HepG2 (cell line): Measurements from ENCODE around the gene MAPK12. TPM values are rescaled to one million over a fixed set of nuclear protein-coding genes. Genes with fewer than 3 reads are reported as not detected.

Source experiments
- ATAC-seq: fragments of 200-7000 bp; cut with Tn5 transposase; 3 replicates; pipeline ENCODE4 v1.9.1; 2020; ENCODE audit warnings: mild to moderate bottlenecking, moderate library complexity
- BruUV-seq: library from RNA; stranded (reverse); fragments of 400-500 nt; replicated peaks from 2 replicates; lab custom pipeline; 2021; lab: Mats Ljungman, UMichigan
- CTCF ChIA-PET: fragments of 300-600 bp; formaldehyde crosslinking; extraction: SDS; loops from one replicate; lab custom pipeline; 2021; ENCODE audit warnings: low total read pairs, inconsistent platforms, low intra/inter-chr PET ratio; lab: Yijun Ruan, JAX
- POLR2A ChIA-PET: fragments of 350-600 bp; sonication (Branson Sonifier 250); formaldehyde crosslinking; loops from one replicate; lab custom pipeline; 2020; ENCODE audit warnings: antibody characterized with exemption, inconsistent platforms; lab: Yijun Ruan, JAX
- DNase-seq: peaks from one replicate; pipeline ENCODE4 v3.0.0-alpha.2; 2015; ENCODE audit warnings: low spot score
- FAIRE-seq: peaks from 3 replicates; lab custom pipeline; 2011; peaks lifted over from hg19 to GRCh38; lab: Jason Lieb, UNC
- H2AFZ ChIP-seq: one replicate; pipeline ENCODE4 v1.6.1; 2011; ENCODE audit warnings: low read length, inconsistent platforms
- H3K27ac ChIP-seq: fragments of 300-600 bp; 3 replicates; pipeline ENCODE4 v1.8.0; 2011; ENCODE audit warnings: mixed run types, mild to moderate bottlenecking, mixed read lengths, low read length, inconsistent platforms; ENCODE audit not compliant: insufficient read depth; ENCODE audit errors: extremely low read length
- H3K27me3 ChIP-seq, 2 experiments: fragments of 200-600 bp in 1 of 2; 2 replicates in 1 of 2; 3 replicates in 1 of 2; pipeline versions ENCODE4 v1.6.0 to v1.8.0; 2011; ENCODE audit warnings: low read length in 2 of 2, mild to moderate bottlenecking in 2 of 2, moderate library complexity in 2 of 2, inconsistent platforms in 1 of 2; ENCODE audit not compliant: insufficient read depth in 2 of 2, control insufficient read depth in 1 of 2
- H3K36me3 ChIP-seq, 2 experiments: fragments of 200-600 bp in 1 of 2; replicated peaks in 1 of 2; 2 replicates in 1 of 2; 3 replicates in 1 of 2; pipeline versions ENCODE4 v1.5.1 to v1.8.0; 2011; ENCODE audit warnings: low read length in 2 of 2, inconsistent platforms in 1 of 2; ENCODE audit not compliant: insufficient read depth in 2 of 2, control insufficient read depth in 1 of 2
- H3K4me1 ChIP-seq: 2 replicates; pipeline ENCODE4 v1.5.1; 2012; ENCODE audit warnings: low read length, inconsistent platforms; ENCODE audit not compliant: insufficient read depth
- H3K4me2 ChIP-seq: 2 replicates; pipeline ENCODE4 v1.6.0; 2011; ENCODE audit warnings: low read depth, low read length, inconsistent platforms
- H3K4me3 ChIP-seq, 3 experiments: fragments of 200-600 bp in 1 of 3; sonication (generic), shearing (Covaris generic) in 1 of 3; replicated peaks in 1 of 3; 2 replicates each; pipeline ENCODE4 v1.5.1; 2011 to 2016; ENCODE audit warnings: low read length in 3 of 3, inconsistent platforms in 2 of 3, low read depth in 2 of 3, mild to moderate bottlenecking in 2 of 3, control low read depth in 1 of 3, mixed read lengths in 1 of 3; ENCODE audit not compliant: insufficient read depth in 1 of 3
- H3K79me2 ChIP-seq: one replicate; pipeline ENCODE4 v1.6.1; 2011; ENCODE audit warnings: low read length, inconsistent platforms; ENCODE audit not compliant: insufficient read depth
- H3K9ac ChIP-seq: 2 replicates; pipeline ENCODE4 v1.6.0; 2011; ENCODE audit warnings: mild to moderate bottlenecking, low read depth, low read length, inconsistent platforms; ENCODE audit not compliant: insufficient read depth
- H3K9me3 ChIP-seq: 2 replicates; pipeline ENCODE4 v1.5.1; 2012; ENCODE audit warnings: mild to moderate bottlenecking, low read length
- H4K20me1 ChIP-seq: 2 replicates; pipeline ENCODE4 v1.6.0; 2011; ENCODE audit warnings: inconsistent platforms, mild to moderate bottlenecking, low read length, moderate library complexity; ENCODE audit not compliant: insufficient read depth
- AGO2 ChIP-seq: fragments of 200-400 bp; formaldehyde crosslinking; optimal IDR thresholded peaks from 2 replicates; pipeline ENCODE3; 2017; ENCODE audit warnings: mild to moderate bottlenecking, low read depth, low read length, moderate library complexity
- AKAP8 ChIP-seq: sonication (generic); formaldehyde crosslinking; IDR thresholded peaks from 2 replicates; pipeline ENCODE4 v1.5.1; 2020; ENCODE audit warnings: mild to moderate bottlenecking, missing genetic modification reagents
- CBFB ChIP-seq: sonication (generic); formaldehyde crosslinking; IDR thresholded peaks from 2 replicates; pipeline ENCODE4 v1.4.0; 2020; ENCODE audit warnings: missing genetic modification reagents
- CBX2 ChIP-seq, 2 experiments: fragments of 200-600 bp in 1 of 2; sonication (generic); formaldehyde crosslinking in 1 of 2; IDR thresholded peaks; 2 replicates each; pipeline versions ENCODE4 v1.7.0 to v1.8.1; 2018 to 2022; ENCODE audit warnings: low read depth in 2 of 2, low read length in 1 of 2, mild to moderate bottlenecking in 1 of 2, missing genetic modification reagents in 1 of 2
- POLR2A ChIP-seq, 2 experiments: IDR thresholded peaks; 2 replicates each; pipeline ENCODE4 v1.6.1; 2011; ENCODE audit warnings: low read depth in 2 of 2, low read length in 2 of 2, mild to moderate bottlenecking in 1 of 2, moderate library complexity in 1 of 2; ENCODE audit not compliant: insufficient read depth in 1 of 2
- RBFOX2 ChIP-seq: fragments of 200-400 bp; formaldehyde crosslinking; IDR thresholded peaks from 2 replicates; pipeline ENCODE4 v1.6.1; 2017; ENCODE audit warnings: low read depth, mild to moderate bottlenecking, low read length
- SMC3 ChIP-seq: IDR thresholded peaks from 2 replicates; pipeline ENCODE4 v1.6.1; 2011; ENCODE audit warnings: low read length, improper control_type of control experiment
- STAG1 ChIP-seq: sonication (generic); formaldehyde crosslinking; IDR thresholded peaks from 2 replicates; pipeline ENCODE4 v1.4.0; 2020; ENCODE audit warnings: missing genetic modification reagents
- ZNF331 ChIP-seq: sonication (generic); formaldehyde crosslinking; IDR thresholded peaks from 2 replicates; pipeline ENCODE4 v1.4.0; 2020; ENCODE audit warnings: missing genetic modification reagents
- whole genome bisulfite sequencing: methylation state at CpG from one replicate; pipeline ENCODE4 v1.1.6; 2017; ENCODE audit warnings: low lambda C conversion rate; 5-methylcytosine and 5-hydroxymethylcytosine counted together
- in situ Hi-C: cut with HindIII; loops from 2 replicates; pipeline ENCODE4 v1.10.0; 2017; ENCODE audit warnings: low pct_unique_long_range_greater_than_20kb; ENCODE audit not compliant: extremely low pct_ligation_motif_present
- intact Hi-C: fragments of 100-400 bp; cut with micrococcal nuclease; formaldehyde crosslinking; loops from one replicate; pipeline ENCODE4 v1.10.0; 2022; ENCODE audit not compliant: unreplicated experiment
- polyA plus RNA-seq, 8 experiments: library from polyadenylated mRNA; depleted of rRNA in 3 of 8; stranded (reverse) in 7 of 8; unstranded in 1 of 8; fragments of >200 nt; fragmentation: Illumina TruSeq in 4 of 8; extraction: Trizol in 4 of 8; gene quantifications; 2 replicates each; pipeline versions ENCODE4 v1.2.1 to v1.2.3, GENCODE V29; 2011 to 2016; ENCODE audit warnings: low read depth in 4 of 8, missing spikeins in 1 of 8, mixed read lengths in 1 of 8; ENCODE audit not compliant: insufficient read depth in 1 of 8
- total RNA-seq, 5 experiments: library from RNA; depleted of rRNA; stranded (reverse); fragments of >200 nt; fragmentation: Illumina TruSeq; extraction: Trizol; gene quantifications; 2 replicates each; pipeline ENCODE4 v1.2.3, GENCODE V29; 2016; ENCODE audit warnings: low read depth in 1 of 5
- TF ChIP-seq, protein P1 (sequence below): sonication (generic); formaldehyde crosslinking; IDR thresholded peaks from 2 replicates; pipeline ENCODE4 v1.4.0; 2020; ENCODE audit warnings: missing genetic modification reagents, borderline replicate concordance
- TF ChIP-seq, protein P2 (sequence below): sonication (generic); formaldehyde crosslinking; IDR thresholded peaks from 2 replicates; pipeline ENCODE4 v1.9.0; 2021; ENCODE audit warnings: missing genetic modification reagents, borderline replicate concordance

Gene MAPK12
- total and polyA plus RNA-seq, 2 of the 13 experiments (the other 11 are each of a cell fraction or from before 2014, with no cell fraction given) = 22.2 to 23.3 TPM

DNA sequence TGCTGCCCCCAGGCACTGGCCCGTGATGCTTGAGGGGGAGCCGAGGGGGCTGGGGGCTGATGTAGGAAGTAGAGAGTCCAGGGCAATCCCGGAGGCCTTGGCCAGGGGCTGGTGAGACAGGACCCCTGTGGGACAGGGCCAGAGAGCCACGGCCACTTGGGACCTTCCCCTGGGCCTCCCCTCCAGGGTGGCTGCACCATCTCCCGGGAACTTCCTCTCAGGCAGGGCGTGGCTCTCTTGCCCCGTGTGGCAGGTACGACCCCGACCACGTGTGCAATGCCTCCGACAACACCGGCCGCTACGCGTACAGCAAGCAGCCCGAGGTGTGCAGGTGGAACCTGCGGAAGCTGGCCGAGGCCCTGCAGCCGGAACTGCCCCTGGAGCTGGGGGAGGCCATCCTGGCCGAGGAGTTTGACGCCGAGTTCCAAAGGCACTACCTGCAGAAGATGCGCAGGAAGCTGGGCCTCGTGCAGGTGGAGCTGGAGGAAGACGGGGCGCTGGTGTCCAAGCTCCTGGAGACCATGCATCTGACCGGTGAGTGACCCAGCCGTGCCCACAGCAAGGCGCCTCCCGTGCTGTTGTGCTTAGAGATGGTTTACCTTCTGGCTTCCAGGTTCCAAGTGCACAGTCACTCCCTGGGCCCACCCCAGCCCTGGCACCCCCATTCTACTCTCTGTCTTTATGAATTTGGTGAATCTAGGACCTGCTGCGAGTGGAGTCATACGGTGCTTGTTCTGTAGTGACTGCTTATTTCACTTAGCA is 50.9 kb downstream of the MAPK12 start:
- no peak for ATAC-seq
- no peak for DNase-seq
- 96% methylated on average over 23 of the region's 32 CpGs for WGBS

GRCh38 chr22:50209893-50210292 is 51.6 kb downstream of the MAPK12 start:
- H3K4me1 ChIP-seq = peaks cover 13% of the 10 kb centered on the region; the same call in 1 of the 2 replicates
- no peak overlapping the region for H2AFZ ChIP-seq
- peaks cover 2% of the 10 kb centered on the region for H4K20me1 ChIP-seq
- peaks cover 24% of the 10 kb centered on the region for H3K79me2 ChIP-seq
- 55% methylated on average over 13 of the region's 20 CpGs for WGBS
- intact Hi-C loops (loop anchor here (1.0 kb wide), 1 partner anchor 61 kb away; no protein-coding TSS in a partner anchor), in situ Hi-C loops (loop anchor here (5.0 kb wide), 1 partner anchor 63 kb away; no protein-coding TSS in a partner anchor)
- no peaks in the 10 kb centered on the region for H3K9me3 ChIP-seq
- ATAC-seq = peak; percentile 64
- ChIA-PET POLR2A (no interaction called here), CTCF (interaction anchor here (1.7 to 2.5 kb wide), 2 partner anchors 41 to 62 kb away, joined by 3 to 39 read pairs; no protein-coding TSS in a partner anchor)
- peak; percentile 71 for FAIRE-seq
- no TSS peak for BruUV-seq
- no peak overlapping the region for H3K4me3 ChIP-seq
- H3K27ac ChIP-seq = no peak overlapping the region
- H3K4me2 ChIP-seq = no peak overlapping the region
- H3K9ac ChIP-seq = no peak overlapping the region
- H3K27me3 ChIP-seq = no peaks in the 10 kb centered on the region
- H3K36me3 ChIP-seq = peaks cover 10 to 46% of the 10 kb centered on the region in 2 experiments; a peak in 4 of 5 replicates
- peak; percentile 47 for DNase-seq
- TF ChIP-seq, protein P1, sequence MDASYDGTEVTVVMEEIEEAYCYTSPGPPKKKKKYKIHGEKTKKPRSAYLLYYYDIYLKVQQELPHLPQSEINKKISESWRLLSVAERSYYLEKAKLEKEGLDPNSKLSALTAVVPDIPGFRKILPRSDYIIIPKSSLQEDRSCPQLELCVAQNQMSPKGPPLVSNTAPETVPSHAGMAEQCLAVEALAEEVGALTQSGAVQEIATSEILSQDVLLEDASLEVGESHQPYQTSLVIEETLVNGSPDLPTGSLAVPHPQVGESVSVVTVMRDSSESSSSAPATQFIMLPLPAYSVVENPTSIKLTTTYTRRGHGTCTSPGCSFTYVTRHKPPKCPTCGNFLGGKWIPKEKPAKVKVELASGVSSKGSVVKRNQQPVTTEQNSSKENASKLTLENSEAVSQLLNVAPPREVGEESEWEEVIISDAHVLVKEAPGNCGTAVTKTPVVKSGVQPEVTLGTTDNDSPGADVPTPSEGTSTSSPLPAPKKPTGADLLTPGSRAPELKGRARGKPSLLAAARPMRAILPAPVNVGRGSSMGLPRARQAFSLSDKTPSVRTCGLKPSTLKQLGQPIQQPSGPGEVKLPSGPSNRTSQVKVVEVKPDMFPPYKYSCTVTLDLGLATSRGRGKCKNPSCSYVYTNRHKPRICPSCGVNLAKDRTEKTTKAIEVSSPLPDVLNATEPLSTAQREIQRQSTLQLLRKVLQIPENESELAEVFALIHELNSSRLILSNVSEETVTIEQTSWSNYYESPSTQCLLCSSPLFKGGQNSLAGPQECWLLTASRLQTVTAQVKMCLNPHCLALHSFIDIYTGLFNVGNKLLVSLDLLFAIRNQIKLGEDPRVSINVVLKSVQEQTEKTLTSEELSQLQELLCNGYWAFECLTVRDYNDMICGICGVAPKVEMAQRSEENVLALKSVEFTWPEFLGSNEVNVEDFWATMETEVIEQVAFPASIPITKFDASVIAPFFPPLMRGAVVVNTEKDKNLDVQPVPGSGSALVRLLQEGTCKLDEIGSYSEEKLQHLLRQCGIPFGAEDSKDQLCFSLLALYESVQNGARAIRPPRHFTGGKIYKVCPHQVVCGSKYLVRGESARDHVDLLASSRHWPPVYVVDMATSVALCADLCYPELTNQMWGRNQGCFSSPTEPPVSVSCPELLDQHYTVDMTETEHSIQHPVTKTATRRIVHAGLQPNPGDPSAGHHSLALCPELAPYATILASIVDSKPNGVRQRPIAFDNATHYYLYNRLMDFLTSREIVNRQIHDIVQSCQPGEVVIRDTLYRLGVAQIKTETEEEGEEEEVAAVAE (CRISPR knock-in tag) = peak; percentile 53; the same call in 1 of the 2 replicates
- TF ChIP-seq AKAP8 (CRISPR knock-in tag) (peak; percentile 15; the same call in 1 of the 2 replicates), POLR2A (IDR thresholded peaks at IDR 0.05; ENCODE audit: insufficient read depth in 1 of 2, low read depth in 2 of 2, low read length in 2 of 2) (0 out of 4 replicates have a peak, but pooled peaks of 1 of the 2 experiments have one; percentile 21), STAG1 (CRISPR knock-in tag) (peak; percentile 71), SMC3 (peak; percentile 89), ZNF331 (CRISPR knock-in tag) (peak; percentile 44; the same call in 1 of the 2 replicates)
- TF ChIP-seq, protein P2, sequence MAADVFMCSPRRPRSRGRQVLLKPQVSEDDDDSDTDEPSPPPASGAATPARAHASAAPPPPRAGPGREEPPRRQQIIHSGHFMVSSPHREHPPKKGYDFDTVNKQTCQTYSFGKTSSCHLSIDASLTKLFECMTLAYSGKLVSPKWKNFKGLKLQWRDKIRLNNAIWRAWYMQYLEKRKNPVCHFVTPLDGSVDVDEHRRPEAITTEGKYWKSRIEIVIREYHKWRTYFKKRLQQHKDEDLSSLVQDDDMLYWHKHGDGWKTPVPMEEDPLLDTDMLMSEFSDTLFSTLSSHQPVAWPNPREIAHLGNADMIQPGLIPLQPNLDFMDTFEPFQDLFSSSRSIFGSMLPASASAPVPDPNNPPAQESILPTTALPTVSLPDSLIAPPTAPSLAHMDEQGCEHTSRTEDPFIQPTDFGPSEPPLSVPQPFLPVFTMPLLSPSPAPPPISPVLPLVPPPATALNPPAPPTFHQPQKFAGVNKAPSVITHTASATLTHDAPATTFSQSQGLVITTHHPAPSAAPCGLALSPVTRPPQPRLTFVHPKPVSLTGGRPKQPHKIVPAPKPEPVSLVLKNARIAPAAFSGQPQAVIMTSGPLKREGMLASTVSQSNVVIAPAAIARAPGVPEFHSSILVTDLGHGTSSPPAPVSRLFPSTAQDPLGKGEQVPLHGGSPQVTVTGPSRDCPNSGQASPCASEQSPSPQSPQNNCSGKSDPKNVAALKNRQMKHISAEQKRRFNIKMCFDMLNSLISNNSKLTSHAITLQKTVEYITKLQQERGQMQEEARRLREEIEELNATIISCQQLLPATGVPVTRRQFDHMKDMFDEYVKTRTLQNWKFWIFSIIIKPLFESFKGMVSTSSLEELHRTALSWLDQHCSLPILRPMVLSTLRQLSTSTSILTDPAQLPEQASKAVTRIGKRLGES (CRISPR knock-in tag) = no peak

More for the DNA sequence above, 50.9 kb downstream of the MAPK12 start:
- FAIRE-seq = no peak
- ChIA-PET CTCF (interaction anchor here (1.7 to 2.5 kb wide), 2 partner anchors 41 to 62 kb away, joined by 3 to 39 read pairs; no protein-coding TSS in a partner anchor), POLR2A (no interaction called here)
- no TSS peak for BruUV-seq
- Histone ChIP-seq H3K4me1 (0 out of 2 replicates have a peak, but pooled peaks cover 8% of the 10 kb centered on the region), H3K36me3 (peaks cover 12 to 50% of the 10 kb centered on the region in 2 experiments; a peak in 4 of 5 replicates), H4K20me1 (peaks cover 5% of the 10 kb centered on the region), H3K9ac (no peak overlapping the region), H2AFZ (no peak overlapping the region), H3K27me3 (no peaks in the 10 kb centered on the region), H3K9me3 (no peaks in the 10 kb centered on the region), H3K27ac (no peak overlapping the region), H3K4me2 (no peak overlapping the region), H3K79me2 (peaks cover 25% of the 10 kb centered on the region), H3K4me3 (no peak overlapping the region)
- intact Hi-C loops (no loop called here), in situ Hi-C loops (no loop called here)
- TF ChIP-seq CBFB (CRISPR knock-in tag) (no peak), AGO2 (peak; percentile 87), RBFOX2 (peak; percentile 59; the same call in 1 of the 2 replicates), CBX2 (IDR thresholded peaks at IDR 0.05; ENCODE audit: low read depth, low read length) (no peak), CBX2 (CRISPR knock-in tag; IDR thresholded peaks at IDR 0.05; ENCODE audit: low read depth) (no peak)
